ENCODE measurements around the gene SGO1.
A peak's percentile ranks its signal among the peaks of the same experiment; 100 is the strongest.

The SGO1 gene

GRCh38 chr3:20185679-20186599, at the start of gene SGO1:
SGO1 (minus strand) TSS chr3:20186206; CDS start chr3:20184027, 2,179 bp downstream.
- Histone ChIP-seq H2AFZ (ENCODE audit: low read depth, low read length) (peak within 1 kb of the TSS; percentile 79), H3K4me1 (ENCODE audit: low read length) (peaks cover 17% of the 10 kb centered on the region), H3K4me3 (ENCODE audit: low read length) (peak within 1 kb of the TSS; percentile 93), H3K4me2 (ENCODE audit: low read length) (peak within 1 kb of the TSS; percentile 93), H3K36me3 (replicated peaks; ENCODE audit: low read depth, low read length) (peaks cover 24% of the 10 kb centered on the region), H3K79me2 (ENCODE audit: low read length) (peaks cover 33% of the 10 kb centered on the region), H3K9ac (ENCODE audit: low read length) (peak within 1 kb of the TSS; percentile 98), H3K27ac (ENCODE audit: low read length) (peak within 1 kb of the TSS; percentile 97), H3K9me3 (ENCODE audit: insufficient read depth, low read length) (no peaks in the 10 kb centered on the region), H4K20me1 (ENCODE audit: insufficient read depth, low read length) (no peaks in the 10 kb centered on the region), H3K27me3 (ENCODE audit: low read depth, low read length) (no peaks in the 10 kb centered on the region)
- peak; percentile 10; the same call in 1 of the 2 replicates for TF ChIP-seq CTCF (IDR thresholded peaks at IDR 0.05; ENCODE audit: low read depth, low read length)
- TF ChIP-seq EZH2phosphoT487 (IDR thresholded peaks at IDR 0.05; ENCODE audit: low read depth), result no peak

GRCh38 chr3:20235796-20236195, 49.8 kb upstream of the SGO1 start:
- H3K4me3 ChIP-seq (ENCODE audit: low read length), result peak overlapping the region; percentile 39
- no peaks in the 10 kb centered on the region for H3K27me3 ChIP-seq (ENCODE audit: low read depth, low read length)
- H2AFZ ChIP-seq (ENCODE audit: low read depth, low read length), result no peak overlapping the region
- no peaks in the 10 kb centered on the region for H4K20me1 ChIP-seq (ENCODE audit: insufficient read depth, low read length)
- H3K4me2 ChIP-seq (ENCODE audit: low read length), result peak overlapping the region; percentile 57
- peaks cover 15% of the 10 kb centered on the region for H3K4me1 ChIP-seq (ENCODE audit: low read length)
- H3K27ac ChIP-seq (ENCODE audit: low read length), result no peak overlapping the region
- H3K36me3 ChIP-seq (replicated peaks; ENCODE audit: low read depth, low read length), result no peaks in the 10 kb centered on the region
- peak overlapping the region; percentile 2; the same call in 1 of the 2 replicates for H3K9ac ChIP-seq (ENCODE audit: low read length)
- TF ChIP-seq CTCF (IDR thresholded peaks at IDR 0.05; ENCODE audit: low read depth, low read length) (no peak), EZH2phosphoT487 (IDR thresholded peaks at IDR 0.05; ENCODE audit: low read depth) (no peak)
- H3K9me3 ChIP-seq (ENCODE audit: insufficient read depth, low read length), result no peaks in the 10 kb centered on the region
- H3K79me2 ChIP-seq (ENCODE audit: low read length), result no peaks in the 10 kb centered on the region

GRCh38 chr3:20232906-20233780, 47.1 kb upstream of the SGO1 start:
- H2AFZ ChIP-seq (ENCODE audit: low read depth, low read length), result no peak overlapping the region
- H3K4me1 ChIP-seq (ENCODE audit: low read length), result peaks cover 15% of the 10 kb centered on the region
- H3K9ac ChIP-seq (ENCODE audit: low read length), result no peak overlapping the region
- H3K4me2 ChIP-seq (ENCODE audit: low read length), result no peak overlapping the region
- no peaks in the 10 kb centered on the region for H3K27me3 ChIP-seq (ENCODE audit: low read depth, low read length)
- no peaks in the 10 kb centered on the region for H3K79me2 ChIP-seq (ENCODE audit: low read length)
- no peak overlapping the region for H3K4me3 ChIP-seq (ENCODE audit: low read length)
- TF ChIP-seq EZH2phosphoT487 (IDR thresholded peaks at IDR 0.05; ENCODE audit: low read depth), result no peak
- no peak for TF ChIP-seq CTCF (IDR thresholded peaks at IDR 0.05; ENCODE audit: low read depth, low read length)
- no peak overlapping the region for H3K27ac ChIP-seq (ENCODE audit: low read length)
- no peaks in the 10 kb centered on the region for H4K20me1 ChIP-seq (ENCODE audit: insufficient read depth, low read length)
- H3K36me3 ChIP-seq (replicated peaks; ENCODE audit: low read depth, low read length), result no peaks in the 10 kb centered on the region
- H3K9me3 ChIP-seq (ENCODE audit: insufficient read depth, low read length), result no peaks in the 10 kb centered on the region

- Histone ChIP-seq H3K9me3 (ENCODE audit: insufficient read depth, low read length) (no peaks in the 10 kb centered on the region), H3K79me2 (ENCODE audit: low read length) (no peaks in the 10 kb centered on the region), H3K4me3 (ENCODE audit: low read length) (no peak overlapping the region), H3K27ac (ENCODE audit: low read length) (no peak overlapping the region), H3K4me2 (ENCODE audit: low read length) (no peak overlapping the region), H4K20me1 (ENCODE audit: insufficient read depth, low read length) (no peaks in the 10 kb centered on the region), H3K36me3 (replicated peaks; ENCODE audit: low read depth, low read length) (no peaks in the 10 kb centered on the region), H3K9ac (ENCODE audit: low read length) (no peak overlapping the region), H3K27me3 (ENCODE audit: low read depth, low read length) (no peaks in the 10 kb centered on the region), H3K4me1 (ENCODE audit: low read length) (peaks cover 10% of the 10 kb centered on the region), H2AFZ (ENCODE audit: low read depth, low read length) (no peak overlapping the region)
- TF ChIP-seq EZH2phosphoT487 (IDR thresholded peaks at IDR 0.05; ENCODE audit: low read depth), result no peak
- TF ChIP-seq CTCF (IDR thresholded peaks at IDR 0.05; ENCODE audit: low read depth, low read length), result no peak
These were observed 44.9 kb upstream of the SGO1 start for GRCh38 chr3:20230954-20231353.
